ENCODE measurements around the gene MARK4. TPM values are rescaled to one million over a fixed set of nuclear protein-coding genes. Genes with fewer than 3 reads are reported as not detected.
"Not testable (repeated sequence)": the region's sequence is repeated elsewhere in the genome, so short reads cannot be mapped to it uniquely, and the experiment has no call there.

Gene MARK4
- total and polyA plus RNA-seq, 10 donors = 6.5 to 45.8 (median 26.3) TPM

- peaks cover 0 to 19% (median 4%) of the 10 kb centered on the region in 6 donors for H3K4me1 ChIP-seq
- H3K27me3 ChIP-seq (replicated peaks in 1 of 7) = peaks cover 0 to 29% (median 5%) of the 10 kb centered on the region in 7 donors
- intact Hi-C loops (cut with DNase I; ENCODE audit: low total_unique reads) = no loop called here
- 91 to 95% (median 94%) methylated on average over 6 of the region's 6 CpGs for WGBS, 5 donors
- TF ChIP-seq CTCF (IDR thresholded peaks at IDR 0.05 in 8 of 11, conservative IDR thresholded peaks at IDR 0.05 in 3 of 11) = no peak
- no peak overlapping the region for H3K27ac ChIP-seq
- no peak overlapping the region for H3K4me3 ChIP-seq
- DNase-seq = no peak
- peaks cover 0 to 18% (median 0%) of the 10 kb centered on the region in 6 donors for H3K36me3 ChIP-seq
- no peaks in the 10 kb centered on the region for H3K9me3 ChIP-seq
These were observed 28.3 kb upstream of the MARK4 start for GRCh38 chr19:45222724-45223123.

GRCh38 chr19:45223879-45224278, 27.2 kb upstream of the MARK4 start:
- peaks cover 0 to 17% (median 0%) of the 10 kb centered on the region in 7 donors for H3K27me3 ChIP-seq (replicated peaks in 1 of 7)
- DNase-seq = no peak
- H3K4me1 ChIP-seq = peaks cover 0 to 9% (median 1%) of the 10 kb centered on the region in 6 donors
- TF ChIP-seq POLR2AphosphoS5 (IDR thresholded peaks at IDR 0.05) = no peak
- TF ChIP-seq CTCF (IDR thresholded peaks at IDR 0.05 in 8 of 11, conservative IDR thresholded peaks at IDR 0.05 in 3 of 11) = no peak
- no peak for TF ChIP-seq POLR2A (IDR thresholded peaks at IDR 0.05)
- H3K9me3 ChIP-seq = no peaks in the 10 kb centered on the region
- intact Hi-C loops (cut with DNase I; ENCODE audit: low total_unique reads) = no loop called here
- no peak overlapping the region for H3K4me3 ChIP-seq
- 84 to 94% (median 88%) methylated on average over 5 of the region's 5 CpGs for WGBS, 5 donors
- no peak overlapping the region for H3K27ac ChIP-seq
- H3K36me3 ChIP-seq = peaks cover 0 to 22% (median 0%) of the 10 kb centered on the region in 6 donors

GRCh38 chr19:45224645-45225044, 26.4 kb upstream of the MARK4 start:
- no peak for DNase-seq
- H3K27me3 ChIP-seq (replicated peaks in 1 of 7) = peaks cover 0 to 14% (median 0%) of the 10 kb centered on the region in 7 donors
- H3K4me1 ChIP-seq = peaks cover 0 to under 1% (median 0%) of the 10 kb centered on the region in 6 donors
- intact Hi-C loops (cut with DNase I; ENCODE audit: low total_unique reads) = no loop called here
- TF ChIP-seq POLR2A (IDR thresholded peaks at IDR 0.05) (no peak), POLR2AphosphoS5 (IDR thresholded peaks at IDR 0.05) (no peak), CTCF (IDR thresholded peaks at IDR 0.05 in 8 of 11, conservative IDR thresholded peaks at IDR 0.05 in 3 of 11) (no peak)
- H3K27ac ChIP-seq = no peak overlapping the region
- H3K9me3 ChIP-seq = no peaks in the 10 kb centered on the region
- H3K4me3 ChIP-seq = no peak overlapping the region
- H3K36me3 ChIP-seq = peaks cover 0 to 22% (median 0%) of the 10 kb centered on the region in 6 donors
- WGBS, 5 donors = 76 to 81% (median 77%) methylated on average over 10 to 11 of the region's 11 CpGs

- peaks cover 0 to 22% (median 0%) of the 10 kb centered on the region in 6 donors for H3K36me3 ChIP-seq
- WGBS, 5 donors = 87 to 95% (median 90%) methylated on average over 2 of the region's 2 CpGs
- H3K4me3 ChIP-seq; intact Hi-C loops (cut with DNase I; ENCODE audit: low total_unique reads); DNase-seq; H3K27me3 ChIP-seq (replicated peaks in 1 of 7); H3K27ac ChIP-seq; H3K9me3 ChIP-seq; H3K4me1 ChIP-seq: not testable (repeated sequence)
These were observed 22.0 kb upstream of the MARK4 start for GRCh38 chr19:45229056-45229455.

- Histone ChIP-seq H3K36me3 (peaks cover 0 to 12% (median 0%) of the 10 kb centered on the region in 6 donors), H3K27ac (no peak overlapping the region), H3K4me3 (no peak overlapping the region), H3K9me3 (no peaks in the 10 kb centered on the region), H3K4me1 (peaks cover 0 to 26% (median 12%) of the 10 kb centered on the region in 6 donors), H3K27me3 (replicated peaks in 1 of 7) (peaks cover 0 to 22% (median 0%) of the 10 kb centered on the region in 7 donors)
- no peak for DNase-seq
- intact Hi-C loops (cut with DNase I; ENCODE audit: low total_unique reads) = no loop called here
- 63 to 88% (median 76%) methylated on average over 3 of the region's 3 CpGs for WGBS, 5 donors
- TF ChIP-seq POLR2AphosphoS5 (IDR thresholded peaks at IDR 0.05) (no peak), CTCF (IDR thresholded peaks at IDR 0.05 in 8 of 11, conservative IDR thresholded peaks at IDR 0.05 in 3 of 11) (no peak), POLR2A (IDR thresholded peaks at IDR 0.05) (no peak)
These were observed 19.2 kb upstream of the MARK4 start for GRCh38 chr19:45231891-45232290.

All from spleen (tissue), 11 donors.